SK-N-SH treated with all-trans-retinoic acid at 6 μM for 48 hours (cell line): Measurements from ENCODE around the gene RGS7.

Experiments used
- ATAC-seq: fragments of 200-7000 bp; cut with Tn5 transposase; 3 replicates; pipeline ENCODE4 v1.9.1; 2020; ENCODE audit warnings: mild to moderate bottlenecking, moderate library complexity
- ARNTL ChIP-seq: fragments of 450-650 bp; formaldehyde crosslinking; IDR thresholded peaks from 2 replicates; pipeline ENCODE4 v1.5.0; 2020; ENCODE audit warnings: low read depth, mild to moderate bottlenecking, moderate library complexity, borderline replicate concordance
- BACH2 ChIP-seq: fragments of 250-450 bp; sonication (Bioruptor Pico); IDR thresholded peaks from 2 replicates; pipeline ENCODE4 v1.9.0; 2021; ENCODE audit warnings: mild to moderate bottlenecking, borderline replicate concordance
- CSDC2 ChIP-seq: fragments of 250-450 bp; sonication (Bioruptor Pico); IDR thresholded peaks from 2 replicates; pipeline ENCODE4 v1.5.0; 2020; ENCODE audit warnings: mild to moderate bottlenecking, moderate library complexity
- ESRRG ChIP-seq: fragments of 250-450 bp; sonication (Bioruptor Pico); IDR thresholded peaks from 2 replicates; pipeline ENCODE4 v1.6.1; 2021; ENCODE audit warnings: mild to moderate bottlenecking
- GLIS3 ChIP-seq: fragments of 250-450 bp; sonication (Bioruptor Pico); IDR thresholded peaks from 2 replicates; pipeline ENCODE4 v1.5.0; 2020; ENCODE audit warnings: mild to moderate bottlenecking, moderate library complexity
- ISL1 ChIP-seq: fragments of 250-450 bp; sonication (Bioruptor Pico); IDR thresholded peaks from 2 replicates; pipeline ENCODE4 v2.1.2; 2022; ENCODE audit warnings: mild to moderate bottlenecking, moderate library complexity
- OSR1 ChIP-seq: fragments of 250-450 bp; sonication (Bioruptor Pico); IDR thresholded peaks from 2 replicates; pipeline ENCODE4 v1.8.0; 2022; ENCODE audit warnings: moderate library complexity, mild to moderate bottlenecking, inconsistent platforms
- PATZ1 ChIP-seq: fragments of 250-450 bp; sonication (Bioruptor Pico); IDR thresholded peaks from 2 replicates; pipeline ENCODE4 v1.8.0; 2020; ENCODE audit warnings: mild to moderate bottlenecking, moderate library complexity, borderline replicate concordance
- PPARA ChIP-seq: fragments of 250-450 bp; sonication (Bioruptor Pico); IDR thresholded peaks from 2 replicates; pipeline ENCODE4 v1.5.0; 2020; ENCODE audit warnings: mild to moderate bottlenecking, borderline replicate concordance
- RARB ChIP-seq: fragments of 250-450 bp; sonication (Bioruptor Pico); IDR thresholded peaks from 2 replicates; pipeline ENCODE4 v1.8.0; 2021; ENCODE audit warnings: mild to moderate bottlenecking, moderate library complexity
- SNAI2 ChIP-seq: fragments of 250-450 bp; sonication (Bioruptor Pico); IDR thresholded peaks from 2 replicates; pipeline ENCODE4 v1.5.0; 2020; ENCODE audit warnings: mild to moderate bottlenecking, moderate library complexity
- TCF4 ChIP-seq: fragments of 250-450 bp; sonication (Bioruptor Pico); IDR thresholded peaks from 2 replicates; pipeline ENCODE4 v1.8.0; 2021; ENCODE audit warnings: mild to moderate bottlenecking, moderate library complexity, borderline replicate concordance
- TOX ChIP-seq: fragments of 250-450 bp; sonication (Bioruptor Pico); IDR thresholded peaks from 2 replicates; pipeline ENCODE4 v1.8.0; 2021; ENCODE audit warnings: mild to moderate bottlenecking, moderate library complexity, borderline replicate concordance
- TSHZ2 ChIP-seq: fragments of 250-450 bp; sonication (Bioruptor Pico); IDR thresholded peaks from 2 replicates; pipeline ENCODE4 v1.5.0; 2020; ENCODE audit warnings: mild to moderate bottlenecking, moderate library complexity
- ZC3H10 ChIP-seq: fragments of 250-450 bp; sonication (Bioruptor Pico); IDR thresholded peaks from 2 replicates; pipeline ENCODE4 v1.5.1; 2021; ENCODE audit warnings: mild to moderate bottlenecking, moderate library complexity
- ZFP3 ChIP-seq: fragments of 250-450 bp; sonication (Bioruptor Pico); IDR thresholded peaks from 2 replicates; pipeline ENCODE4 v1.5.0; 2020; ENCODE audit warnings: mild to moderate bottlenecking, moderate library complexity
- ZFP30 ChIP-seq: fragments of 450-650 bp; formaldehyde crosslinking; IDR thresholded peaks from 2 replicates; pipeline ENCODE4 v1.5.0; 2022; ENCODE audit warnings: mild to moderate bottlenecking, moderate library complexity
- ZNF565 ChIP-seq: fragments of 450-650 bp; formaldehyde crosslinking; conservative IDR thresholded peaks from 2 replicates; pipeline ENCODE4 v1.5.0; 2020; ENCODE audit warnings: low read depth, mild to moderate bottlenecking, moderate library complexity
- ZNF70 ChIP-seq: fragments of 450-650 bp; formaldehyde crosslinking; IDR thresholded peaks from 2 replicates; pipeline ENCODE4 v1.5.0; 2020; ENCODE audit warnings: mild to moderate bottlenecking, moderate library complexity
- ZNF8 ChIP-seq: fragments of 450-650 bp; formaldehyde crosslinking; IDR thresholded peaks from 2 replicates; pipeline ENCODE4 v1.5.0; 2020; ENCODE audit warnings: mild to moderate bottlenecking, moderate library complexity
- TF ChIP-seq, protein P1 (sequence below): fragments of 250-450 bp; sonication (Bioruptor Pico); IDR thresholded peaks from 2 replicates; pipeline ENCODE4 v1.8.0; 2021; ENCODE audit warnings: low read depth, mild to moderate bottlenecking, moderate library complexity, borderline replicate concordance
- TF ChIP-seq, protein P2 (sequence below): fragments of 250-450 bp; sonication (Bioruptor Pico); IDR thresholded peaks from 2 replicates; pipeline ENCODE4 v1.5.1; 2021; ENCODE audit warnings: mild to moderate bottlenecking, moderate library complexity

RGS7 gene

DNA sequence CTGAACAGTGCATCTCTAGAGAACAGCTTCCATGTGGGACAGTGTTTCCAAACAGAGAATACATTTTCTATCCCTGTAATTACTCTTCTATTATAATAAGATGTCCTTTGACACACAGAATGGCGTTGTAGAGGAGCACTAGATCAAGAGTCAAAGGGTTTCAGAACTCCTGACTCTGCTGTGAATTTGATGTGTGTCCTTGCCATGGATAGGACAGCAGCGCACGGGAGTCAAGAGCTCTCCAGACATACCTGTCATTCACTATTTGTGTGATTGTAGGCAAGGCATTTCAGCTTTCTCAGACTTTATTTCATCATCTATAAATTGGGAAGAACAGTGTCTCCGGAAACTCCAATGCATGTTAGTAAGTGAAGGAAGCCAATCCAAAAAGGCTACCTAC is 176.4 kb downstream of the RGS7 start:
- no peak for ATAC-seq
- TF ChIP-seq PPARA (CRISPR knock-in tag) = no peak
- no peak for TF ChIP-seq PATZ1 (CRISPR knock-in tag)
- no peak for TF ChIP-seq TSHZ2
- no peak for TF ChIP-seq ISL1 (CRISPR knock-in tag)
- TF ChIP-seq ZNF70 (CRISPR knock-in tag) = no peak
- no peak for TF ChIP-seq BACH2
- TF ChIP-seq GLIS3 = no peak
- TF ChIP-seq ARNTL (CRISPR knock-in tag) = no peak
- TF ChIP-seq OSR1 = no peak
- no peak for TF ChIP-seq SNAI2 (CRISPR knock-in tag)
- no peak for TF ChIP-seq TCF4 (CRISPR knock-in tag)
- TF ChIP-seq, protein P1, sequence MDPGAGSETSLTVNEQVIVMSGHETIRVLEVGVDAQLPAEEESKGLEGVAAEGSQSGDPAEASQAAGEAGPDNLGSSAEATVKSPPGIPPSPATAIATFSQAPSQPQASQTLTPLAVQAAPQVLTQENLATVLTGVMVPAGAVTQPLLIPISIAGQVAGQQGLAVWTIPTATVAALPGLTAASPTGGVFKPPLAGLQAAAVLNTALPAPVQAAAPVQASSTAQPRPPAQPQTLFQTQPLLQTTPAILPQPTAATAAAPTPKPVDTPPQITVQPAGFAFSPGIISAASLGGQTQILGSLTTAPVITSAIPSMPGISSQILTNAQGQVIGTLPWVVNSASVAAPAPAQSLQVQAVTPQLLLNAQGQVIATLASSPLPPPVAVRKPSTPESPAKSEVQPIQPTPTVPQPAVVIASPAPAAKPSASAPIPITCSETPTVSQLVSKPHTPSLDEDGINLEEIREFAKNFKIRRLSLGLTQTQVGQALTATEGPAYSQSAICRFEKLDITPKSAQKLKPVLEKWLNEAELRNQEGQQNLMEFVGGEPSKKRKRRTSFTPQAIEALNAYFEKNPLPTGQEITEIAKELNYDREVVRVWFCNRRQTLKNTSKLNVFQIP (CRISPR knock-in tag) = no peak
- no peak for TF ChIP-seq ESRRG
- TF ChIP-seq ZFP3 = no peak
- TF ChIP-seq ZC3H10 (CRISPR knock-in tag) = no peak
- TF ChIP-seq CSDC2 (CRISPR knock-in tag) = no peak

- no peak for TF ChIP-seq PPARA (CRISPR knock-in tag)
- TF ChIP-seq RARB (CRISPR knock-in tag) = no peak
- TF ChIP-seq ZFP30 (CRISPR knock-in tag) = no peak
- TF ChIP-seq, protein P2, sequence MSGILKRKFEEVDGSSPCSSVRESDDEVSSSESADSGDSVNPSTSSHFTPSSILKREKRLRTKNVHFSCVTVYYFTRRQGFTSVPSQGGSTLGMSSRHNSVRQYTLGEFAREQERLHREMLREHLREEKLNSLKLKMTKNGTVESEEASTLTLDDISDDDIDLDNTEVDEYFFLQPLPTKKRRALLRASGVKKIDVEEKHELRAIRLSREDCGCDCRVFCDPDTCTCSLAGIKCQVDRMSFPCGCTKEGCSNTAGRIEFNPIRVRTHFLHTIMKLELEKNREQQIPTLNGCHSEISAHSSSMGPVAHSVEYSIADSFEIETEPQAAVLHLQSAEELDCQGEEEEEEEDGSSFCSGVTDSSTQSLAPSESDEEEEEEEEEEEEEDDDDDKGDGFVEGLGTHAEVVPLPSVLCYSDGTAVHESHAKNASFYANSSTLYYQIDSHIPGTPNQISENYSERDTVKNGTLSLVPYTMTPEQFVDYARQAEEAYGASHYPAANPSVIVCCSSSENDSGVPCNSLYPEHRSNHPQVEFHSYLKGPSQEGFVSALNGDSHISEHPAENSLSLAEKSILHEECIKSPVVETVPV (CRISPR knock-in tag) = no peak
- no peak for TF ChIP-seq ZNF8 (CRISPR knock-in tag)
- no peak for TF ChIP-seq ISL1 (CRISPR knock-in tag)
- no peak for TF ChIP-seq SNAI2 (CRISPR knock-in tag)
- TF ChIP-seq ZNF565 (CRISPR knock-in tag) = no peak
- no peak for ATAC-seq
Observed at GRCh38 chr1:241177660-241178059, 179.3 kb downstream of the RGS7 start.

DNA sequence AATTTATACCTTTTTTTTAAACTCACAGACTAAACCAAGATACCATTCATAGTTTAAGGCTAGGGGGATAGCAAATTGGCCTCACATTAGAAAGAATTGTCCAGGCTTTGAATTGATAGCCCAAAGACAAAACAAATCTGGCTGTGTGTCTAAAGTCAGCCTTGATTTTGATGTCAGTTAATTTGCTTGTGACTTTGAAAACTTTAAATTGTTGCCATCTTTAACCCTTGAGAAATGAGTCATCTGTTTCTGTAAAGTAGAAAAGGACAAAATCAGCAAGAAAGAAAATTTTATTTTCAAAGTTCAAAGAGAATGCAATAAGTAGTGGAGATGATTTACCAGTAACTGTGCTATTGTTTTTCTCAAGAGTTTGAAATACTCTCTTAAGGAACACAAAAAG is 184.5 kb downstream of the RGS7 start:
- no peak for ATAC-seq
- no peak for TF ChIP-seq ARNTL (CRISPR knock-in tag)
- TF ChIP-seq TOX = no peak
- TF ChIP-seq, protein P2 (CRISPR knock-in tag) = no peak
- no peak for TF ChIP-seq CSDC2 (CRISPR knock-in tag)
- no peak for TF ChIP-seq ZFP3
- TF ChIP-seq OSR1 = no peak
- no peak for TF ChIP-seq TSHZ2
- TF ChIP-seq ZC3H10 (CRISPR knock-in tag) = no peak
- TF ChIP-seq ZNF8 (CRISPR knock-in tag) = no peak
- TF ChIP-seq ZFP30 (CRISPR knock-in tag) = no peak
- TF ChIP-seq RARB (CRISPR knock-in tag) = no peak
- TF ChIP-seq, protein P1 (CRISPR knock-in tag) = no peak
- no peak for TF ChIP-seq TCF4 (CRISPR knock-in tag)
- no peak for TF ChIP-seq GLIS3
- no peak for TF ChIP-seq ZNF70 (CRISPR knock-in tag)
